Stimulated activated CD4-positive, alpha-beta T cell treated with anti-CD3 and anti-CD28 coated beads, Interleukin-15, amount 100 ng/mL, for 48 hours (primary cell): ENCODE results near the gene RNF151.
"Not testable (repeated sequence)": the region's sequence is repeated elsewhere in the genome, so short reads cannot be mapped to it uniquely, and the experiment has no call there.

Experiments
- DNase-seq, 2 donors: peaks; one replicate each; pipeline ENCODE4 v3.0.0-alpha.2; 2020; ENCODE audit warnings: low read depth in 2 of 2

Gene RNF151

GRCh38 chr16:1938910-1939309 is 27.7 kb upstream of the RNF151 start:
- DNase-seq = no peak

GRCh38 chr16:1939833-1940232 is 26.8 kb upstream of the RNF151 start:
- DNase-seq = not testable (repeated sequence)

- DNase-seq = no peak
Measured at GRCh38 chr16:1940273-1941161, 26.1 kb upstream of the RNF151 start.

- no peak for DNase-seq
Measured at GRCh38 chr16:1941162-1942046, 25.3 kb upstream of the RNF151 start.

GRCh38 chr16:1942047-1942809 is 24.4 kb upstream of the RNF151 start:
- no peak for DNase-seq

DNA sequence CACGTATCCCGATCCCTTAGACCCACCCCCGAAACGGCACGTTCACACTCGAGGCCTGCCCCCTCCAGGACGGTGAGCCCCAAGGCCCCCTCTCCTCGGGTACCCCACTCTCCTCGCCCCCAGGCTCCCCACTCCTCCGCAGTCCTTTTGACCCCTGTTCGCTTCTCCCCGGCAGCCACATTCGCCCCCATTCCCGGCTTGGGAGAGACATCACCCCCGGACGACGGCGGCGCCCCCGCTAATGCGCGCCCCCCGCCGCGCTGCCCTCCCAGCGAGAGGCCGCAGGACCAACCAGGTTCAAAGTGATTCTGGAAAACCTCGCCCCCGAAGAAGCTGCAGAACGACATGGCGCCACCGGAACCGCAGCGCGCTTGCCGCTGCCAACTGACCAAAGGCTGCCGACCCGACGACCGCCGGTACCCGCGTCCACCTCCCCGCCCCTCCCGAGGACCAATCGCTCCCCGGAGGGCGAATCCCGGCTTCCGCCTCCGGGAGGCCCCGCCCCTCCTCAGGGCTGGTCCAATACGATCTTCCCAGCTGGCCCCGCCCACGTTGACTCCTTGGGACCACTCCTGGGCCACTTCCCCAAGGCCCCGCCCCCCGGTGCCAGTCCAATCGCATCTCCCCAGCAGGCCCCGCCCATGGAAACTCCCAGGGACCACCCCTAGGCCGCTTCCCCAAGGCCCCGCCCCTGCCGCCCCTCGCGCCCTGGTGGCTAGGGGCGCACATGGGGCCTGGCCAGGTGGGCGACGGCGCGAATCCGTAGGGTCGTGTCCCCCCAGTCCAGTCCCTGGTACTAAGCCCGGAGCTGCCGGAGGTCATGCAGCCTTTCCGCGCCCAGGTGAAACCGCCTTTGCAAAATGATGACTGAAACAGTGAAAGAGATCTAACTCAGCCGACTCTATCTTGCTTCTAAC is 23.6 kb upstream of the RNF151 start, which contains the start of gene MSRB1:
Gene MSRB1, minus strand, starts transcription at position 390 of the 917 bp plus-strand sequence. Its CDS starts 43 bp downstream, at position 347.
- peak; percentile 99 to 100 for DNase-seq

DNA sequence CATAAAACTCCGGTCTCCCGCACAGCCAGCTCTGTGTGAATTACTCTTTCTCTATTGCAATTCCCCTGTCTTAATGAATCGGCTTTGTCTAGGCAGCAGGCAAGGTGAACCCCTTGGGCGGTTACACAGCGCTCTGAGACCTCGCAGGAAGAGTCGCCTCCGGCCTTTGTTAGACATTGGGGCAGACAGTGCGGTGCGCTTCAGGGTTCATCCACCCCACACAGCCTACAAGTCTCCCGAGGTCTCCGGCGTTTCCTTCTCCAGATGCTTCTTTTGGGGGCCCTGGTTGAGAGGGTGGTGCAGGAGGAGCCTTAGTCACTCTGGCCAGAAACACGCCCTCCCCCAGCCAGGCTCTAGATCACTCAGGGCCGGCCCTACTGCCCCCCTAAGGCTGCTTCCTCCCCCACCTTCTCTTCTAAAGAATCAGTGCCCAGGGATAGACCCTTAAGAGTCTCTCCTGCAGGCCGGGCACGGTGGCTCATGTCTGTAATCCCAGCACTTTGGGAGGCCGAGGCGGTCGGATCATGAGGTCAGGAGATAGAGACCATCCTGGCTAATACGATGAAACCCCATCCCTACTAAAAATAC is 21.9 kb upstream of the RNF151 start:
- DNase-seq = no peak

GRCh38 chr16:1945559-1946391 is 20.9 kb upstream of the RNF151 start:
- no peak for DNase-seq

DNA sequence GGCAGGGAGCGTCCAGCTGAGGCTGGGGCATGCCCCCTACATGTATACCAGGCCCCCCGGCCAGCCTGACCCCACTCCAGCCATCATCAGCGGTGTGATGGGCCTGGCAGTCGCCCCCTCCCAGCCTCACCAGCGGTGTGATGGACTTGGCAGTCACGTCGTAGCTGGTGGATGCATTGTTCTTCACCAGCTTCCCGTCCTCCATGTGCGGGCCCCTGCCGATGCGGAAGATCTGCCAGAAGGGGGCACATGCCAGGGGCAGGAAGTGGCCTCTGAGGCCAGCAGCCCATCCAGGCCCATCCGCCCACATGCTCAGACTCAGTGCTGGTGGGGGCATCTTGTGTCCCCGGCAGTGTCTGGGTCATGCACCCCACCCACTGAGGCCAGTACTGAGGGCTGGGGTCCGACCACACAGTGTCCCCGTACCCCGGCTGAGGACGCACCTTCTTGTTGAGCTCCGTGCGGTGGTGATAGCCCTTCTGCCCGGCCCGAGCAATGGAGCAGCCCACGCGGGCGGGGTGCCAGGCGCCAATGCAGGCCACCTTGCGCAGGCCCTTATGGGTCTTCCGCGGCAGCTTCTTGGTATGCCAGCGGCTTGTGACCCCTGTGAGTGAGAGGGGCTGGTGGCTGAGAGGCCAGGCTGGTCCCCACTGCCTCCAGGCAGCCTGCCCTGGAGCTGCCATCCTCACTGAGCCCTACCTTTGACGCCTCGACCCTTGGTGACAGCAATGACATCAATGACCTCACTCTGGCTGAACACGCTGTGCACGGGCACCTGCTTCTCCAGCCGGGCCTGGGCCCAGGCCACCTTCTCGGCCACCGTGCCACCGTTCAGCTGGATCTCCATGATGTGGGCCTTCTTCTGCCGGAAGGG is 19.9 kb upstream of the RNF151 start:
- no peak for DNase-seq

GRCh38 chr16:1947369-1947670 is 19.3 kb upstream of the RNF151 start:
- DNase-seq = no peak

DNA sequence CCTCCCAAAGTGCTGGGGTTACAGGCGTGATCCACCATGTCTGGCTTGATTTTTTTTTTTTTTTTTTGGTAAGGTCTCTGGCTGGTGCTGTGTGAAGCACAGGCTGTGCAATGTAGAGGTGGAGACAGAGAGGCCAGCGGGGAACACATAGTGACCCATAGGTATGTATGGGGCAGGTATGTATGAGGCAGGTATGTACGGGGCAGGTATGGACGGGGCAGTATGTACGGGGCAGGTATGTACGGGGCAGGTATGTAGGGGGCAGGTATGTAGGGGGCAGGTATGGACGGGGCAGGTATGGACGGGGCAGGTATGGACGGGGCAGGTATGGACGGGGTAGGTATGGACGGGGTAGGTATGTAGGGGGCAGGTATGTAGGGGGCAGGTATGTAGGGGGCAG is 17.1 kb upstream of the RNF151 start:
- no peak for DNase-seq

GRCh38 chr16:1950047-1950446 is 16.6 kb upstream of the RNF151 start:
- no peak for DNase-seq

DNA sequence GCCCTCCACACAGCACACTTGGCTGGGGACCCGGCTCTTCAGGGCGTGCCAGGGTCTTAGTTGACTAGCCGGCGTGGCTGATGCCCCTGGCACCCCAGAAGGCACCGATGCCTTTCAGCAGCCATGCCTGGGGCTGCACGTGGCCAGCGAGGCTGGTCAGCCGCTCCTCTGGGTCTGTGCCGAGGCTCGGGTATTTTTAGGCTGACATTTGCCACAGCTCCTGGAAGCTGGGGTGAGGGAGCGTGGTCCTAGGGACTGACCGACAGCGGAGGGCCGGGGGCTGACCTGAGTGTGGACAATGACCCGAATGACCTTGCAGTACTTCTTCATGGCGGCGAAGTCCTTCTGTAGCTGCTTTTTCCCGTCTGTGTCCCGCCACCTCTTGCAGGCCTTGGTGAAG is 16.1 kb upstream of the RNF151 start:
- no peak for DNase-seq

- no peak for DNase-seq
Measured at GRCh38 chr16:1953734-1954133, 12.9 kb upstream of the RNF151 start.

- DNase-seq = not testable (repeated sequence)
Measured at GRCh38 chr16:1957434-1958142, 9.1 kb upstream of the RNF151 start.

- not testable (repeated sequence) for DNase-seq
Measured at GRCh38 chr16:1958143-1958491, 8.5 kb upstream of the RNF151 start.

GRCh38 chr16:1958715-1959268 is 7.9 kb upstream of the RNF151 start:
- DNase-seq = no peak
